Fibroblast of skin of back (primary cell): Measurements from ENCODE around the gene LCE5A.
A peak's percentile ranks its signal among the peaks of the same experiment; 100 is the strongest.
"Not testable (repeated sequence)": the region's sequence is repeated elsewhere in the genome, so short reads cannot be mapped to it uniquely, and the experiment has no call there.

Source experiments
- DNase-seq: peaks from one replicate; pipeline ENCODE4 v3.0.0-alpha.2; 2013

The LCE5A gene

DNA sequence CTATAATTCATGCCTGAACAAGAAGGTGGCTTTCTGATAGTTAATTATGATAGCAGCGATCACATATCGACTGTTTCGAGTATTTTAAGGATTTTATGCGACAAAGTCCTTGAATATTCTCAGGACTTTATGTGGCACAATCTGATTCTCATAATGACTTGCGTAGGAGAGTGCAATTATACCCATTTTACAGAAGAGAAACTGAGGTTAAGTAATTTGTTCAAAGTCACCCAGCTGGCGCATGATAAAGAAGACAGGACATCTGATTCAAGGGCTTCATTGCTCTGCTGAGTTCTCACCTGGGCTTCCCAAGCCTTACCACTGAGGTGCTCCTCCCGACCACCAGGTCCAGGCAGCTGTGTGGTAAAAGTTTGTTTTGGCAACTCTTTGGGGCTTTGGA lies 5.5 kb downstream of the LCE5A start:
- no peak for DNase-seq

DNA sequence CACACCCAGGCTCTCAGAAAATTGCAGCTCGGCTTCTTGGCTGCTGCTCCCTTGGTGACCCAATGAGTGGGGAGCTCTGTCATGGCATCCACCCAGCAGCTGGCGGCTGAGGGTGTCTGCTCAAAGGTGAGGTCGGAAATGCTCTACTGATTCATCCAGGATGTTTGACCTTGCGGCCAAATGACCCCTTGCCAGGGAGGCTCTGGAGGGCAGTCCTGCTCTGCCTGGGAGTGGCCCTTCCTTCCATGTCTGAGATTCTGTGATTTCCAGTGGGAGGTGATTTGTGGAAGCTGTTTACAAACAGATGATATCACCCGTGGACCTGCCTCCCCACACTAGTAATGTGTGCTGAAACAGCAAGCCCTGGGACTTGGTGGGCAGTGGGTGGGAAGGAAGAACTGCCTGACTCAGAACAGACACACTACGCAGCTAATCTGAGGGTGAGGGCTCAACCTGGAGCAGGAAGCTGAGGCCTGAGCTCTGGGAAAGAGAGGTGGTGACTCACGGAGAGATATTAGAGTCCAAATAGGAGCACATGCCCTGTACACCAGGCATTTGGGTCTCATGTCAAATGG lies 6.7 kb downstream of the LCE5A start:
- no peak for DNase-seq

- DNase-seq: no peak
These were observed 9.2 kb downstream of the LCE5A start for GRCh38 chr1:152519851-152520250.

DNA sequence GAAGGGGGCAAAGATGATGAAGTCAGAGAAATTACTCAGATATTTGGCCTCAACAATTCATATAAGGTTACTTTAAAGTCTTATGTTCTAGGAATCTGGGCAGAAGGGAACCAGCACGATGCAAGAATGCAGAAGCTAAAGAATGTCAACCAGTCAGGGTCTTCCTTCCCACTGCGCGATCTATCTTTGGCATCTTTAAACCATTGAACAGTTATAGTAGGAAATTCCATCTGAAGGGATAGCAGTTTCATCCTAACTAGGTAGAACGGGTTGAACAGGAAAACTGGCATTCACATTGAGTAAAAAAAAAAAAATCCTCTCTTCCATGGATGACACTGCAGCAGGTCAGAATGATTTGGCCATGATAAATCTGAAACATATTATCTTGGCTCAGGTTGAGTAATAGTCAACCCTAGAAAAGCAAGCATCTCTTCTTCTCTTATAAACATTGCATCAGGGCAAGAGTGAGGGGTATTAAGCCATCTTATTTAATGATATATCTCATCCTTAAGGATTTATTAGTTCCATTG lies 10.0 kb downstream of the LCE5A start:
- DNase-seq: no peak

DNA sequence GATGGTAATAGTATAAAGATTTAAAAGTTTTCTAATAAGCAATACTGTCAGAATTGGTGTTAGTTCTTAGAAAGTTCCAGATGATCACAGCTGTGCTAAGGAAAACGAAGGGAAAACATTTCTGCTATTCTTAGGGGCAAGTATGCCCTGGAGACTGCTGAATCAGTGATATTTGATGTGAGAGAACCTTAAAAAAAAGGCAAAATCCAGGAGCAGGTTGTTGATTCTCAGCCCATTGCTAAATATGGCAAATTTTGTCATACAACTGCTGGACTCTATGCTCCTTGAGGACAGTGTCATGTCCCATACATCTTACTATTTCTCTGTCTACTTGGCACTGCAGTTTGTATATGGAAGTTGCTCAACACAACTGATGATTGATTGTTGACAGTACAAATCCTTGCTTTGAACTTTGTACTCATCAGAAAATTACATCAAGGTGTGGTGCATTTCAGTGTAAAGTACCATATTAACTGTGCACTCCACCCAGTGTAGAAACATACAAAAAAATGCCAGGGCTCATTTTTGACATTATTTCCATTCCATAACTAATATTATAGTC lies 14.6 kb downstream of the LCE5A start:
- DNase-seq: no peak

GRCh38 chr1:152533327-152533938 lies 22.8 kb downstream of the LCE5A start:
- peak; percentile 13 for DNase-seq

GRCh38 chr1:152535774-152536173 lies 25.2 kb downstream of the LCE5A start:
- DNase-seq: no peak

DNA sequence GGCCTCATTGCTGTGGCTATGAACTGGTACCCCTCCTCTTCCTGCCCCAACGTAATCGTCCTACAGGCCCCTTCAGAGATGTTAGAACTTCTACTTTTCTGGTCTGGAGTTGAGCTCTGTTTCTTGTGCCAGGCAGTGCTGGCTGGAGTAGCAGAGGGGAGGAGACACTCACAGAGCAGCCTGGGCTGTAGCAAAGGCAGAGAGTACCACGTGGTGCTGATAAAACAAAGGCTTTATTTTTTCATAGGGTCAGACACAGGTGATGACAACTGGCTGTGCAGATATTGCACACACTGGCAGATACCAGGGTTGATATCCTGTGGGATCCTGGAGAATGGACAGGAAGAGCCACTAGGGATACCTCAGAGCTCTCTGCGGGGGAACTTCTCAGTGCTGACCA lies 26.9 kb downstream of the LCE5A start:
- no peak for DNase-seq

GRCh38 chr1:152539901-152540300 lies 29.3 kb downstream of the LCE5A start:
- DNase-seq: no peak

GRCh38 chr1:152543820-152544219 lies 33.2 kb downstream of the LCE5A start:
- no peak for DNase-seq

DNA sequence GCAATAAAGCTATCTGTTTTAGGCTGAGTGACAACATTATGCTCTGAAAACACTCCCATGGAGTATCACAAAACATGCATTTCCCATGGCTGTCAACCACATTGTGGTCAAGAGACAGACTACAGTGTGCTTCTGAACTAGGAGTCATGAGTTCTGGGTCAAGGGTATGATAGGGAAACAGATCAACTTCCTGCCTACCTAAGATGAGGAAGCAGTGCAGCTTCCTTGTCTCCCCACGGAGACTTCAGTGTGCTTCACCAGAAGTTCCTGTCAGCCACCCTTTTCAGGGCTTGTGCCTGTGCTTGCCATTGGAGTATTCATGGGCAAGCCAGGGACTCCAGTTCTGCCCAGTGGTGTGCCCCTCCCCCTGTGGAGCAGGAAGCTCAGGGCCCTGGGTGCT lies 36.1 kb downstream of the LCE5A start:
- no peak for DNase-seq

DNA sequence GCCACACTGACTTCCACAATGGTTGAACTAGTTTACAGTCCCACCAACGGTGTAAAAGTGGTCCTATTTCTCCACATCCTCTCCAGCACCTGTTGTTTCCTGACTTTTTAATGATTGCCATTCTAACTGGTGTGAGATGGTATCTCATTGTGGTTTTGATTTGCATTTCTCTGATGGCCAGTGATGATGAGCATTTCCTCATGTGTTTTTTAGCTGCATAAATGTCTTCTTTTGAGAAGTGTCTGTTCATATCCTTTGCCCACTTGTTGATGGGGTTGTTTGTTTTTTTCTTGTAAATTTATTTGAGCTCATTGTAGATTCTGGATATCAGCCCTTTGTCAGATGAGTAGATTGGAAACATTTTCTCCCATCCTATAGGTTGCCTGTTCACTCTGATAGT lies 37.8 kb downstream of the LCE5A start:
- DNase-seq: not testable (repeated sequence)
